H9 (cell line): ENCODE measurements around the gene IL13RA2. TPM values are rescaled to one million over a fixed set of nuclear protein-coding genes. Genes with fewer than 3 reads are reported as not detected.

Source experiments
- DNase-seq: peaks from one replicate; pipeline ENCODE4 v3.0.0-alpha.2; 2017
- H2AFZ ChIP-seq: one replicate; pipeline ENCODE4 v1.6.1; 2013; ENCODE audit warnings: mild to moderate bottlenecking, low read length, control low read depth, moderate library complexity
- H2AK5ac ChIP-seq: 2 replicates; pipeline ENCODE4 v1.6.1; 2013; ENCODE audit warnings: low read length, control low read depth, mixed read lengths; ENCODE audit not compliant: insufficient read length
- H2BK120ac ChIP-seq: one replicate; pipeline ENCODE4 v1.6.1; 2013; ENCODE audit warnings: low read depth, mild to moderate bottlenecking, low read length, control low read depth, inconsistent platforms; ENCODE audit not compliant: poor library complexity, severe bottlenecking
- H2BK12ac ChIP-seq: 2 replicates; pipeline ENCODE4 v1.6.1; 2013; ENCODE audit warnings: low read length, control low read depth, mixed read lengths, low read depth; ENCODE audit not compliant: insufficient read length
- H2BK15ac ChIP-seq: 2 replicates; pipeline ENCODE4 v1.6.1; 2013; ENCODE audit warnings: low read depth, low read length, control low read depth
- H2BK20ac ChIP-seq: one replicate; pipeline ENCODE4 v1.6.1; 2013; ENCODE audit warnings: low read depth, mild to moderate bottlenecking, low read length, control low read depth, inconsistent platforms; ENCODE audit not compliant: poor library complexity, severe bottlenecking
- H2BK5ac ChIP-seq: 2 replicates; pipeline ENCODE4 v1.6.1; 2013; ENCODE audit warnings: low read length, control low read depth, mixed read lengths; ENCODE audit not compliant: insufficient read length
- H3K14ac ChIP-seq: 2 replicates; pipeline ENCODE4 v1.6.1; 2013; ENCODE audit warnings: low read length, control low read depth; ENCODE audit not compliant: insufficient read depth
- H3K18ac ChIP-seq: 2 replicates; pipeline ENCODE4 v1.6.1; 2013; ENCODE audit warnings: low read depth, mild to moderate bottlenecking, mixed read lengths, low read length, control low read depth; ENCODE audit not compliant: insufficient read length
- H3K23ac ChIP-seq: 2 replicates; pipeline ENCODE4 v1.6.1; 2013; ENCODE audit warnings: low read length, control low read depth, mixed read lengths, low read depth; ENCODE audit not compliant: insufficient read length
- H3K23me2 ChIP-seq: 2 replicates; pipeline ENCODE4 v1.6.1; 2013; ENCODE audit warnings: low read depth, mild to moderate bottlenecking, mixed read lengths, low read length, control low read depth; ENCODE audit not compliant: insufficient read length, poor library complexity, severe bottlenecking
- H3K27ac ChIP-seq: 2 replicates; pipeline ENCODE4 v1.5.1; 2013; ENCODE audit warnings: low read length, control low read depth, mixed read lengths, low read depth; ENCODE audit not compliant: insufficient read length
- H3K27me3 ChIP-seq: 2 replicates; pipeline ENCODE4 v1.6.1; 2013; ENCODE audit warnings: low read length, control low read depth, inconsistent platforms; ENCODE audit not compliant: insufficient read depth
- H3K4ac ChIP-seq: 2 replicates; pipeline ENCODE4 v1.6.1; 2013; ENCODE audit warnings: low read depth, mild to moderate bottlenecking, control low read depth, inconsistent platforms, low read length, moderate library complexity
- H3K4me1 ChIP-seq: 2 replicates; pipeline ENCODE4 v1.6.1; 2013; ENCODE audit warnings: low read length, control low read depth, inconsistent platforms; ENCODE audit not compliant: insufficient read depth
- H3K4me2 ChIP-seq: 2 replicates; pipeline ENCODE4 v1.6.1; 2013; ENCODE audit warnings: low read length, control low read depth, mixed read lengths; ENCODE audit not compliant: insufficient read length, insufficient read depth
- H3K56ac ChIP-seq: 2 replicates; pipeline ENCODE4 v1.6.1; 2013; ENCODE audit warnings: low read depth, mild to moderate bottlenecking, mixed read lengths, low read length, control low read depth; ENCODE audit not compliant: insufficient read length
- H3K79me1 ChIP-seq: 2 replicates; pipeline ENCODE4 v1.6.1; 2013; ENCODE audit warnings: low read depth, mild to moderate bottlenecking, moderate library complexity, low read length, control low read depth, inconsistent platforms; ENCODE audit not compliant: insufficient read depth, poor library complexity, severe bottlenecking
- H3K79me2 ChIP-seq: 2 replicates; pipeline ENCODE4 v1.6.1; 2013; ENCODE audit warnings: low read length, control low read depth, inconsistent platforms; ENCODE audit not compliant: insufficient read depth
- H3K9ac ChIP-seq: 2 replicates; pipeline ENCODE4 v1.6.1; 2013; ENCODE audit warnings: low read length, control low read depth, mixed read lengths; ENCODE audit not compliant: insufficient read length; ENCODE audit errors: extremely low read depth
- H3K9me3 ChIP-seq: one replicate; pipeline ENCODE4 v1.6.1; 2013; ENCODE audit warnings: low read depth, low read length, inconsistent platforms; ENCODE audit not compliant: control insufficient read depth
- H3T11ph ChIP-seq: one replicate; pipeline ENCODE4 v1.6.1; 2013; ENCODE audit warnings: mild to moderate bottlenecking, low read length, control low read depth, inconsistent platforms
- H4K20me1 ChIP-seq: one replicate; pipeline ENCODE4 v1.6.1; 2013; ENCODE audit not compliant: control insufficient read depth, insufficient read length, insufficient read depth
- H4K5ac ChIP-seq: 2 replicates; pipeline ENCODE4 v1.6.1; 2013; ENCODE audit warnings: low read depth, mild to moderate bottlenecking, mixed read lengths, low read length, control low read depth; ENCODE audit not compliant: insufficient read length
- H4K8ac ChIP-seq: replicated peaks from 2 replicates; pipeline ENCODE4 v1.6.1; 2013; ENCODE audit warnings: low read length, control low read depth, mixed read lengths, low read depth; ENCODE audit not compliant: insufficient read length
- H4K91ac ChIP-seq: 2 replicates; pipeline ENCODE4 v1.6.1; 2013; ENCODE audit warnings: low read depth, mild to moderate bottlenecking, moderate library complexity, mixed read lengths, low read length, control low read depth; ENCODE audit not compliant: insufficient read length
- H3K27ac Mint-ChIP-seq, 3 experiments: 2 replicates in 2 of 3; 3 replicates in 1 of 3; pipeline ENCODE4 v1.8.0; 2020 to 2021; ENCODE audit warnings: mixed read lengths in 3 of 3, mild to moderate bottlenecking in 1 of 3, moderate library complexity in 1 of 3
- H3K27me3 Mint-ChIP-seq: 2 replicates; pipeline ENCODE4 v1.8.0; 2021; ENCODE audit warnings: low read depth, mild to moderate bottlenecking, moderate library complexity, mixed read lengths
- H3K36me3 Mint-ChIP-seq, 3 experiments: 2 replicates in 2 of 3; 3 replicates in 1 of 3; pipeline ENCODE4 v1.8.0; 2020 to 2021; ENCODE audit warnings: low read depth in 3 of 3, mixed read lengths in 3 of 3; ENCODE audit not compliant: insufficient read depth in 1 of 3
- H3K4me1 Mint-ChIP-seq, 2 experiments: 2 replicates each; pipeline ENCODE4 v1.8.0; 2020; ENCODE audit warnings: mixed read lengths in 2 of 2
- H3K4me3 Mint-ChIP-seq, 2 experiments: 2 replicates in 1 of 2; 3 replicates in 1 of 2; pipeline ENCODE4 v1.8.0; 2020 to 2021; ENCODE audit warnings: mild to moderate bottlenecking in 2 of 2, mixed read lengths in 2 of 2, moderate library complexity in 1 of 2
- H3K9me3 Mint-ChIP-seq, 2 experiments: 2 replicates in 1 of 2; 3 replicates in 1 of 2; pipeline ENCODE4 v1.8.0; 2020; ENCODE audit warnings: mild to moderate bottlenecking in 2 of 2, mixed read lengths in 2 of 2, moderate library complexity in 1 of 2
- CTCF ChIP-seq: fragments of 200-600 bp; sonication (generic); conservative IDR thresholded peaks from 3 replicates; pipeline ENCODE4 v1.8.0; 2021; ENCODE audit warnings: antibody characterized with exemption, mild to moderate bottlenecking
- WGBS: extraction: QIAGEN DNeasy Blood & Tissue Kit; methylation state at CpG from one replicate; pipeline ENCODE4 v1.1.7; 2013; ENCODE audit warnings: missing lambda C conversion rate, low lambda C conversion rate, mixed read lengths; ENCODE audit not compliant: insufficient read length; ENCODE audit errors: extremely low coverage; 5-methylcytosine and 5-hydroxymethylcytosine counted together
- total RNA-seq: library from RNA; stranded (reverse); gene quantifications from 2 replicates; pipeline ENCODE4 v1.2.1, GENCODE V29; 2021

IL13RA2 gene
- total RNA-seq, 1 experiment from 2014 or later: not detected

- H3K9ac ChIP-seq: no peak overlapping the region
- Mint-ChIP-seq H3K36me3 (no peaks in the 10 kb centered on the region), H3K27ac (no peak overlapping the region), H3K27me3 (peaks cover 29% of the 10 kb centered on the region), H3K4me1 (peaks cover 0 to 3% of the 10 kb centered on the region in 2 experiments; a peak in 2 of 4 replicates), H3K9me3 (peaks cover 5% of the 10 kb centered on the region in 2 experiments; a peak in 4 of 5 replicates), H3K4me3 (no peak overlapping the region)
- H3K79me2 ChIP-seq: no peaks in the 10 kb centered on the region
- H3K4me1 ChIP-seq: no peaks in the 10 kb centered on the region
- H2AK5ac ChIP-seq: no peak overlapping the region
- H3K79me1 ChIP-seq: no peaks in the 10 kb centered on the region
- H3K27ac ChIP-seq: no peak overlapping the region
- H2AFZ ChIP-seq: no peak overlapping the region
- H2BK12ac ChIP-seq: no peak overlapping the region
- H3K23ac ChIP-seq: no peak overlapping the region
- no peak overlapping the region for H4K91ac ChIP-seq
- no peaks in the 10 kb centered on the region for H3K23me2 ChIP-seq
- no peak for TF ChIP-seq CTCF
- H3K9me3 ChIP-seq: no peaks in the 10 kb centered on the region
- H2BK15ac ChIP-seq: no peak overlapping the region
- no CpG with 5 or more reads among the region's 6 CpGs for WGBS
- H2BK20ac ChIP-seq: no peak overlapping the region
- no peaks in the 10 kb centered on the region for H3K27me3 ChIP-seq
- H4K20me1 ChIP-seq: no peaks in the 10 kb centered on the region
- no peak overlapping the region for H3K4me2 ChIP-seq
- H3K18ac ChIP-seq: no peak overlapping the region
- H2BK120ac ChIP-seq: no peak overlapping the region
- no peak overlapping the region for H3K4ac ChIP-seq
- no peak overlapping the region for H4K8ac ChIP-seq
- H3K14ac ChIP-seq: no peak overlapping the region
- H4K5ac ChIP-seq: no peak overlapping the region
- no peak for DNase-seq
- no peak overlapping the region for H3K56ac ChIP-seq
- no peak overlapping the region for H3T11ph ChIP-seq
- no peak overlapping the region for H2BK5ac ChIP-seq
Observed at GRCh38 chrX:114999906-115000305, 17.5 kb downstream of the IL13RA2 start.
